Testis (tissue), 3 donors: ENCODE measurements around the gene CA9. TPM values are rescaled to one million over a fixed set of nuclear protein-coding genes. Genes with fewer than 3 reads are reported as not detected.
A peak's percentile ranks its signal among the peaks of the same experiment; 100 is the strongest.

Experiments used
- DNase-seq: peaks from one replicate; pipeline ENCODE4 v3.0.0-alpha.2; 2019
- H3K27ac ChIP-seq, 2 donors: fragments of 200-600 bp; sonication (generic); one replicate each; pipeline ENCODE4 v1.5.1; 2019
- H3K27me3 ChIP-seq: fragments of 200-600 bp; sonication (generic); one replicate; pipeline ENCODE4 v1.5.1; 2019
- H3K36me3 ChIP-seq: fragments of 200-600 bp; sonication (generic); one replicate; pipeline ENCODE4 v1.5.1; 2017; ENCODE audit warnings: low read depth; ENCODE audit errors: missing control alignments
- H3K4me1 ChIP-seq: fragments of 200-600 bp; sonication (generic); one replicate; pipeline ENCODE4 v1.5.1; 2019
- H3K4me3 ChIP-seq, 2 donors: fragments of 200-600 bp; sonication (generic); one replicate each; pipeline ENCODE4 v1.5.1; 2017 to 2019
- H3K9me3 ChIP-seq: fragments of 200-600 bp; sonication (generic); one replicate; pipeline ENCODE4 v1.5.1; 2017
- CTCF ChIP-seq, 3 experiments: fragments of 450-650 bp in 2 of 3; fragments of 200-600 bp in 1 of 3; sonication (generic) in 1 of 3; IDR thresholded peaks; one replicate each; pipeline ENCODE4 v1.5.1; 2016 to 2019; ENCODE audit warnings: antibody characterized with exemption in 3 of 3, mild to moderate bottlenecking in 2 of 3, moderate library complexity in 1 of 3
- POLR2A ChIP-seq: fragments of 450-650 bp; IDR thresholded peaks from one replicate; pipeline ENCODE4 v1.6.1; 2017; ENCODE audit warnings: antibody characterized with exemption, mild to moderate bottlenecking, moderate library complexity
- WGBS, 2 donors: methylation state at CpG; one replicate each; pipeline ENCODE4 v1.1.5; 2018; 5-methylcytosine and 5-hydroxymethylcytosine counted together
- intact Hi-C: fragments of 100-400 bp; cut with DNase I; formaldehyde crosslinking; loops from one replicate; pipeline ENCODE4 v1.15.1; 2023; ENCODE audit warnings: low total_unique reads
- microRNA-seq, 2 donors: library from miRNA; unstranded; fragments of <30 nt; microRNA quantifications; one replicate each; pipeline ENCODE4, GENCODE V29; 2016; ENCODE audit warnings: borderline number of aligned reads in 2 of 2, borderline replicate concordance in 1 of 2
- polyA plus RNA-seq: library from polyadenylated mRNA; stranded (reverse); fragments of 350-450 nt; fragmentation: Illumina TruSeq; extraction: RNeasy Lipid Tissue Mini Kit (QIAGEN cat#74804); gene quantifications from one replicate; pipeline ENCODE4 v1.2.3, GENCODE V29; 2014; ENCODE audit warnings: low read depth, low replicate concordance; ENCODE audit not compliant: insufficient read depth
- small RNA-seq, 2 donors: library from RNA; depleted of rRNA; stranded (forward); fragments of <200 nt; gene quantifications; one replicate each; pipeline ENCODE3, GENCODE V24; 2016
- total RNA-seq, 2 donors: library from RNA; depleted of rRNA; stranded (reverse); fragments of >200 nt; gene quantifications; one replicate each; pipeline ENCODE4 v1.2.3, GENCODE V29; 2016

CA9 gene
- total and polyA plus RNA-seq, 3 donors from 2014 or later: 11.0 to 50.5 (median 36.8) TPM

GRCh38 chr9:35728041-35728971 is 54.6 kb downstream of the CA9 start:
- TF ChIP-seq POLR2A (no peak), CTCF (IDR thresholded peaks at IDR 0.05) (no peak)
- peaks cover 56% of the 10 kb centered on the region for H3K4me1 ChIP-seq
- intact Hi-C loops: loop anchor here (10.0 kb wide), 1 partner anchor 64 kb away; the partner anchor contains the start of gene ARHGEF39

GRCh38 chr9:35729101-35729500 is 55.4 kb downstream of the CA9 start:
- H3K36me3 ChIP-seq: no peaks in the 10 kb centered on the region
- intact Hi-C loops: loop anchor here (10.0 kb wide), 1 partner anchor 64 kb away; the partner anchor contains the start of gene ARHGEF39
- no peak for TF ChIP-seq POLR2A
- no peak for TF ChIP-seq CTCF (IDR thresholded peaks at IDR 0.05)
- H3K27ac ChIP-seq: peak overlapping the region in 1 of 2 donors; percentile 22
- no peak for DNase-seq
- no peak overlapping the region for H3K4me3 ChIP-seq
- H3K4me1 ChIP-seq: peaks cover 64% of the 10 kb centered on the region
- H3K9me3 ChIP-seq: no peaks in the 10 kb centered on the region
- 55 to 62% methylated on average over 3 of the region's 3 CpGs for WGBS, 2 donors
- H3K27me3 ChIP-seq: no peaks in the 10 kb centered on the region

More at GRCh38 chr9:35728041-35728971, 54.6 kb downstream of the CA9 start:
- H3K36me3 ChIP-seq: no peaks in the 10 kb centered on the region
- peak; percentile 82 for DNase-seq
- 22 to 26% methylated on average over 10 of the region's 10 CpGs for WGBS, 2 donors
- no peaks in the 10 kb centered on the region for H3K27me3 ChIP-seq
- H3K9me3 ChIP-seq: no peaks in the 10 kb centered on the region
- H3K27ac ChIP-seq: peak overlapping the region; percentile 22 to 69
- no peak overlapping the region for H3K4me3 ChIP-seq

GRCh38 chr9:35729700-35730485 is 56.2 kb downstream of the CA9 start:
- no peaks in the 10 kb centered on the region for H3K36me3 ChIP-seq
- peak; percentile 17 to 47 (median 27) for TF ChIP-seq CTCF (IDR thresholded peaks at IDR 0.05)
- no peak for TF ChIP-seq POLR2A
- no peak overlapping the region for H3K4me3 ChIP-seq
- H3K27me3 ChIP-seq: no peaks in the 10 kb centered on the region
- intact Hi-C loops: loop anchor here (10.0 kb wide), 2 partner anchors 65 to 85 kb away; partner anchors contain the start of genes ARHGEF39, HINT2 and SPAG8
- peaks cover 64% of the 10 kb centered on the region for H3K4me1 ChIP-seq
- WGBS, 2 donors: 33 to 44% methylated on average over 6 of the region's 6 CpGs
- peak; percentile 28 for DNase-seq
- H3K27ac ChIP-seq: peak overlapping the region in 1 of 2 donors; percentile 97
- H3K9me3 ChIP-seq: no peaks in the 10 kb centered on the region

- intact Hi-C loops: loop anchor here (10.0 kb wide), 1 partner anchor 84 kb away; the partner anchor contains the start of genes HINT2 and SPAG8
- H3K9me3 ChIP-seq: no peaks in the 10 kb centered on the region
- peaks cover 64% of the 10 kb centered on the region for H3K4me1 ChIP-seq
- peak overlapping the region; percentile 71 to 97 for H3K27ac ChIP-seq
- H3K27me3 ChIP-seq: no peaks in the 10 kb centered on the region
- no peak overlapping the region for H3K4me3 ChIP-seq
- 61 to 70% methylated on average over 2 of the region's 2 CpGs for WGBS, 2 donors
- no peaks in the 10 kb centered on the region for H3K36me3 ChIP-seq
- TF ChIP-seq POLR2A: no peak
- no peak for TF ChIP-seq CTCF (IDR thresholded peaks at IDR 0.05)
- no peak for DNase-seq
Observed at GRCh38 chr9:35730486-35730854, 56.7 kb downstream of the CA9 start.

Small RNA genes lying within 50 kb of the gene (microRNA-seq; reads per million reads assigned to microRNA genes)
- gene MIR6852: 0 reads per million in 2 donors

Small RNA genes lying within 50 kb of the gene (small RNA-seq; reads per million reads assigned to genes)
- gene RMRP (0 reads per million in 2 donors), gene RN7SL22P (0 reads per million in 2 donors)

Other genes starting within 250 kb of the CA9 start
- gene RUSC2, start 183.8 kb upstream of the CA9 start, total RNA-seq: 10 to 100 TPM; 28.7 to 32.3 TPM
- gene RUSC2, start 183.8 kb upstream of the CA9 start, polyA plus RNA-seq: 78.1 TPM
- gene TESK1, start 68.7 kb upstream of the CA9 start, total RNA-seq: 100 to 1,000 TPM in 1 of 2 donors, 10 to 100 TPM in 1; 89.6 to 104 TPM
- 92.6 TPM for gene TESK1, start 68.7 kb upstream of the CA9 start, polyA plus RNA-seq
- under 1 TPM; 0.63 to 0.99 TPM for gene CD72, start 55.5 kb upstream of the CA9 start, total RNA-seq
- gene CD72, start 55.5 kb upstream of the CA9 start, polyA plus RNA-seq: 3.2 TPM
- gene SIT1, start 23.0 kb upstream of the CA9 start, total RNA-seq: under 1 TPM in 1 of 2 donors, not detected in 1; 0.43 TPM
- gene SIT1, start 23.0 kb upstream of the CA9 start, polyA plus RNA-seq: 1.6 TPM
- gene RMRP, start 15.9 kb upstream of the CA9 start, total RNA-seq: over 10,000 TPM in 1 of 2 donors, 1,000 to 10,000 TPM in 1; 4,421 to 15,053 TPM
- gene RMRP, start 15.9 kb upstream of the CA9 start, polyA plus RNA-seq: not detected
- 10 to 100 TPM; 13.4 to 19.0 TPM for gene CCDC107, start 15.6 kb upstream of the CA9 start, total RNA-seq
- gene CCDC107, start 15.6 kb upstream of the CA9 start, polyA plus RNA-seq: 17.2 TPM
- 1 to 10 TPM; 2.2 to 6.5 TPM for gene ARHGEF39, start 8.7 kb upstream of the CA9 start, total RNA-seq
- 7.0 TPM for gene ARHGEF39, start 8.7 kb upstream of the CA9 start, polyA plus RNA-seq
- 100 to 1,000 TPM; 182 to 211 TPM for gene TPM2, start 16.0 kb downstream of the CA9 start, total RNA-seq
- gene TPM2, start 16.0 kb downstream of the CA9 start, polyA plus RNA-seq: 369 TPM
- 100 to 1,000 TPM; 134 to 201 TPM for gene TLN1, start 58.3 kb downstream of the CA9 start, total RNA-seq
- gene TLN1, start 58.3 kb downstream of the CA9 start, polyA plus RNA-seq: 171 TPM
- 10 to 100 TPM; 51.2 to 63.1 TPM for gene CREB3, start 58.7 kb downstream of the CA9 start, total RNA-seq
- gene CREB3, start 58.7 kb downstream of the CA9 start, polyA plus RNA-seq: 85.0 TPM
- 10 to 100 TPM; 66.5 to 77.1 TPM for gene GBA2, start 75.3 kb downstream of the CA9 start, total RNA-seq
- gene GBA2, start 75.3 kb downstream of the CA9 start, polyA plus RNA-seq: 51.3 TPM
- 10 to 100 TPM; 21.1 to 21.4 TPM for gene RGP1, start 75.4 kb downstream of the CA9 start, total RNA-seq
- gene RGP1, start 75.4 kb downstream of the CA9 start, polyA plus RNA-seq: 23.9 TPM
- 1 to 10 TPM in 1 of 2 donors, not detected in 1; 1.7 TPM for gene MSMP, start 80.3 kb downstream of the CA9 start, total RNA-seq
- gene MSMP, start 80.3 kb downstream of the CA9 start, polyA plus RNA-seq: 1.9 TPM
- 10 to 100 TPM; 16.1 to 23.4 TPM for gene NPR2, start 117.7 kb downstream of the CA9 start, total RNA-seq
- gene NPR2, start 117.7 kb downstream of the CA9 start, polyA plus RNA-seq: 18.5 TPM
- gene SPAG8, start 138.3 kb downstream of the CA9 start, total RNA-seq: 10 to 100 TPM; 18.9 to 27.0 TPM
- gene SPAG8, start 138.3 kb downstream of the CA9 start, polyA plus RNA-seq: 81.5 TPM
- 10 to 100 TPM; 36.1 to 36.9 TPM for gene HINT2, start 141.1 kb downstream of the CA9 start, total RNA-seq
- 55.1 TPM for gene HINT2, start 141.1 kb downstream of the CA9 start, polyA plus RNA-seq
- 1 to 10 TPM; 4.2 to 7.2 TPM for gene FAM221B, start 154.8 kb downstream of the CA9 start, total RNA-seq
- 17.1 TPM for gene FAM221B, start 154.8 kb downstream of the CA9 start, polyA plus RNA-seq
- 10 to 100 TPM; 22.2 to 24.5 TPM for gene TMEM8B, start 155.3 kb downstream of the CA9 start, total RNA-seq
- gene TMEM8B, start 155.3 kb downstream of the CA9 start, polyA plus RNA-seq: 24.6 TPM
- not detected for gene OR13J1, start 196.5 kb downstream of the CA9 start, total RNA-seq
- gene OR13J1, start 196.5 kb downstream of the CA9 start, polyA plus RNA-seq: not detected
- gene HRCT1, start 232.3 kb downstream of the CA9 start, total RNA-seq: 1 to 10 TPM; 2.5 to 6.5 TPM
- gene HRCT1, start 232.3 kb downstream of the CA9 start, polyA plus RNA-seq: 7.1 TPM
- 10 to 100 TPM; 56.9 to 69.8 TPM for gene SPAAR, start 235.6 kb downstream of the CA9 start, total RNA-seq
- gene SPAAR, start 235.6 kb downstream of the CA9 start, polyA plus RNA-seq: 15.0 TPM